Osteoblast (primary cell): ENCODE data around the gene SHROOM1. TPM values are rescaled to one million over a fixed set of nuclear protein-coding genes. Genes with fewer than 3 reads are reported as not detected.

ENCODE experiments used
- DNase-seq: peaks from one replicate; pipeline ENCODE4 v3.0.0; 2011; ENCODE audit warnings: low spot score, mixed read lengths; ENCODE audit not compliant: insufficient read length; ENCODE audit errors: missing footprints
- H2AFZ ChIP-seq: 2 replicates; pipeline ENCODE4 v1.6.0; 2011; ENCODE audit warnings: mild to moderate bottlenecking, low read length
- H3K27ac ChIP-seq: 2 replicates; pipeline ENCODE4 v1.5.1; 2011; ENCODE audit warnings: mild to moderate bottlenecking, low read depth, low read length, moderate library complexity
- H3K27me3 ChIP-seq: 2 replicates; pipeline ENCODE4 v1.6.0; 2012; ENCODE audit warnings: mild to moderate bottlenecking, control low read depth, inconsistent platforms, low read length, moderate library complexity; ENCODE audit not compliant: insufficient read depth
- H3K36me3 ChIP-seq: 2 replicates; pipeline ENCODE4 v1.5.1; 2011; ENCODE audit warnings: mild to moderate bottlenecking, low read length, control low read depth, moderate library complexity; ENCODE audit not compliant: insufficient read depth
- H3K4me1 ChIP-seq: 2 replicates; pipeline ENCODE4 v1.5.1; 2011; ENCODE audit warnings: mild to moderate bottlenecking, low read length, control low read depth, moderate library complexity; ENCODE audit not compliant: insufficient read depth
- H3K4me2 ChIP-seq: 2 replicates; pipeline ENCODE4 v1.6.0; 2011; ENCODE audit warnings: mild to moderate bottlenecking, low read length; ENCODE audit not compliant: insufficient read depth
- H3K4me3 ChIP-seq: fragments of 200-600 bp; sonication (generic); 3 replicates; pipeline ENCODE4 v1.5.1; 2012; ENCODE audit warnings: mild to moderate bottlenecking, low read length, inconsistent platforms; ENCODE audit not compliant: insufficient read depth
- H3K79me2 ChIP-seq: 2 replicates; pipeline ENCODE4 v1.6.0; 2012; ENCODE audit warnings: mild to moderate bottlenecking, low read length, control low read depth, inconsistent platforms; ENCODE audit not compliant: insufficient read depth
- H3K9me3 ChIP-seq: 2 replicates; pipeline ENCODE4 v1.5.1; 2011; ENCODE audit warnings: low read depth, low read length, control low read depth
- H4K20me1 ChIP-seq: 2 replicates; pipeline ENCODE4 v1.6.0; 2012; ENCODE audit warnings: mild to moderate bottlenecking, low read length, control low read depth; ENCODE audit not compliant: insufficient read depth
- total RNA-seq: library from RNA; depleted of rRNA; stranded (reverse); fragments of >200 nt; gene quantifications from 2 replicates; pipeline ENCODE4 v1.2.3, GENCODE V29; 2012
- TF ChIP-seq, protein P1 (sequence below): IDR thresholded peaks from 2 replicates; pipeline ENCODE4 v1.5.1; 2011; ENCODE audit warnings: mild to moderate bottlenecking, low read depth, low read length, moderate library complexity; ENCODE audit errors: extremely low read depth

SHROOM1 gene
- total RNA-seq, 1 donor, result 4.7 TPM

GRCh38 chr5:132802044-132802684, 28.3 kb downstream of the SHROOM1 start:
- H3K27ac ChIP-seq, result no peak overlapping the region
- no peak overlapping the region for H2AFZ ChIP-seq
- no peaks in the 10 kb centered on the region for H4K20me1 ChIP-seq
- H3K36me3 ChIP-seq, result no peaks in the 10 kb centered on the region
- H3K9me3 ChIP-seq, result no peaks in the 10 kb centered on the region
- H3K4me2 ChIP-seq, result no peak overlapping the region
- no peaks in the 10 kb centered on the region for H3K79me2 ChIP-seq
- TF ChIP-seq, protein P1, sequence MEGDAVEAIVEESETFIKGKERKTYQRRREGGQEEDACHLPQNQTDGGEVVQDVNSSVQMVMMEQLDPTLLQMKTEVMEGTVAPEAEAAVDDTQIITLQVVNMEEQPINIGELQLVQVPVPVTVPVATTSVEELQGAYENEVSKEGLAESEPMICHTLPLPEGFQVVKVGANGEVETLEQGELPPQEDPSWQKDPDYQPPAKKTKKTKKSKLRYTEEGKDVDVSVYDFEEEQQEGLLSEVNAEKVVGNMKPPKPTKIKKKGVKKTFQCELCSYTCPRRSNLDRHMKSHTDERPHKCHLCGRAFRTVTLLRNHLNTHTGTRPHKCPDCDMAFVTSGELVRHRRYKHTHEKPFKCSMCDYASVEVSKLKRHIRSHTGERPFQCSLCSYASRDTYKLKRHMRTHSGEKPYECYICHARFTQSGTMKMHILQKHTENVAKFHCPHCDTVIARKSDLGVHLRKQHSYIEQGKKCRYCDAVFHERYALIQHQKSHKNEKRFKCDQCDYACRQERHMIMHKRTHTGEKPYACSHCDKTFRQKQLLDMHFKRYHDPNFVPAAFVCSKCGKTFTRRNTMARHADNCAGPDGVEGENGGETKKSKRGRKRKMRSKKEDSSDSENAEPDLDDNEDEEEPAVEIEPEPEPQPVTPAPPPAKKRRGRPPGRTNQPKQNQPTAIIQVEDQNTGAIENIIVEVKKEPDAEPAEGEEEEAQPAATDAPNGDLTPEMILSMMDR, result peak; percentile 30
- H3K27me3 ChIP-seq, result peaks cover 26% of the 10 kb centered on the region
- H3K4me3 ChIP-seq, result no peak overlapping the region
- no peak for DNase-seq
- H3K4me1 ChIP-seq, result no peaks in the 10 kb centered on the region

DNA sequence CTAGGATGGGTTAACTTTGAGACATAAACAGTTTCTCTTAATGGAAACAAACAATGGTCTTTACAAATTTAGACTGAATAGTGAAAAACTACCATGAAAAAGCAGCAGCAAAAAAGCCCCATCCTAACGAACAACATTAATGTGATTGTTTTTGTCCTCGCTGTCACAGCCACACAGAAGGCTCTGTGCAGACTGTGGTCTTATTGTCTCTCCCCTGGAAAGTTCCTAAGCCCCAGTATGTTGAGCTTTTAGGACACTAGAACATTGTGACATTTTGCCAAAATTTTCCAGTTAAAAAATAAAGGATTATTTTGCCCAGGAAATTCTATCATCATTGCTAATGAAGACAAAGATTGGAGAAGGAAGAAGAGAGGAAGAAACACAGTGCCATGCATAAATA, 29.9 kb downstream of the SHROOM1 start:
- peaks cover 26% of the 10 kb centered on the region for H3K27me3 ChIP-seq
- no peaks in the 10 kb centered on the region for H3K9me3 ChIP-seq
- H3K4me3 ChIP-seq, result no peak overlapping the region
- no peaks in the 10 kb centered on the region for H4K20me1 ChIP-seq
- no peak for DNase-seq
- no peaks in the 10 kb centered on the region for H3K36me3 ChIP-seq
- H2AFZ ChIP-seq, result no peak overlapping the region
- H3K4me1 ChIP-seq, result no peaks in the 10 kb centered on the region
- no peak overlapping the region for H3K4me2 ChIP-seq
- TF ChIP-seq, protein P1, result no peak
- no peak overlapping the region for H3K27ac ChIP-seq
- H3K79me2 ChIP-seq, result no peaks in the 10 kb centered on the region

DNA sequence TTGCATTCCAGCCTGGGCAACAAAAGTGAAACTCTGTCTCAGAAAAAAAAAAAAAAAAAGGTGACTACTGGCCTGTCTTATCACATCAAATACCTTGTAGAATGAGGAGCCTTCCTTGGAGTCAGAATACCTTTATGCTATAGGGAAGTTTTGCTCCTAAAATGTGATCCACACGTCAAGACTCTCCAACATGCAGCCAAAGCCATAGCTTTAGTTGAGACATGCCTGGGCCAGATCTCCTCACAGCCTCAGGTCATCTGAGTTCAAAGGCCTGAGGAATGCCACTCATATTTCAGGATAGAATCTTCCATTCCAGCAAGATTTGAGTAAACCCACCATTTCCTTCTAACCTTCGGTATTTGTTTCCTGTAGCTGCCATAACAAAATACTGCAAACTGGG, 31.1 kb downstream of the SHROOM1 start:
- no peak overlapping the region for H3K4me3 ChIP-seq
- no peak for DNase-seq
- H3K4me1 ChIP-seq, result no peaks in the 10 kb centered on the region

GRCh38 chr5:132797651-132798050, 32.8 kb downstream of the SHROOM1 start:
- DNase-seq, result no peak
- Histone ChIP-seq H3K27ac (no peak overlapping the region), H3K4me2 (no peak overlapping the region), H4K20me1 (no peaks in the 10 kb centered on the region), H2AFZ (no peak overlapping the region), H3K4me1 (no peaks in the 10 kb centered on the region), H3K36me3 (no peaks in the 10 kb centered on the region), H3K27me3 (peaks cover 30% of the 10 kb centered on the region), H3K79me2 (no peaks in the 10 kb centered on the region), H3K4me3 (no peak overlapping the region), H3K9me3 (no peaks in the 10 kb centered on the region)
- TF ChIP-seq, protein P1, result no peak

More for the DNA sequence above, 31.1 kb downstream of the SHROOM1 start:
- no peak overlapping the region for H2AFZ ChIP-seq
- H3K4me2 ChIP-seq, result no peak overlapping the region
- H3K27ac ChIP-seq, result no peak overlapping the region
- H3K79me2 ChIP-seq, result no peaks in the 10 kb centered on the region
- H4K20me1 ChIP-seq, result no peaks in the 10 kb centered on the region
- H3K27me3 ChIP-seq, result peaks cover 26% of the 10 kb centered on the region
- no peaks in the 10 kb centered on the region for H3K36me3 ChIP-seq
- no peaks in the 10 kb centered on the region for H3K9me3 ChIP-seq
- TF ChIP-seq, protein P1, result no peak
